Activated naive CD8-positive, alpha-beta T cell treated with anti-CD3 and anti-CD28 coated beads, Interleukin-2, amount 50 U/mL, for 16 hours (primary cell): Measurements from ENCODE around the gene PHLDA2.

ENCODE experiments used
- DNase-seq: peaks from one replicate; pipeline ENCODE4 v3.0.0-alpha.2; 2020; ENCODE audit warnings: low read depth, low spot score

The PHLDA2 gene, protein sequence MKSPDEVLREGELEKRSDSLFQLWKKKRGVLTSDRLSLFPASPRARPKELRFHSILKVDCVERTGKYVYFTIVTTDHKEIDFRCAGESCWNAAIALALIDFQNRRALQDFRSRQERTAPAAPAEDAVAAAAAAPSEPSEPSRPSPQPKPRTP

DNA sequence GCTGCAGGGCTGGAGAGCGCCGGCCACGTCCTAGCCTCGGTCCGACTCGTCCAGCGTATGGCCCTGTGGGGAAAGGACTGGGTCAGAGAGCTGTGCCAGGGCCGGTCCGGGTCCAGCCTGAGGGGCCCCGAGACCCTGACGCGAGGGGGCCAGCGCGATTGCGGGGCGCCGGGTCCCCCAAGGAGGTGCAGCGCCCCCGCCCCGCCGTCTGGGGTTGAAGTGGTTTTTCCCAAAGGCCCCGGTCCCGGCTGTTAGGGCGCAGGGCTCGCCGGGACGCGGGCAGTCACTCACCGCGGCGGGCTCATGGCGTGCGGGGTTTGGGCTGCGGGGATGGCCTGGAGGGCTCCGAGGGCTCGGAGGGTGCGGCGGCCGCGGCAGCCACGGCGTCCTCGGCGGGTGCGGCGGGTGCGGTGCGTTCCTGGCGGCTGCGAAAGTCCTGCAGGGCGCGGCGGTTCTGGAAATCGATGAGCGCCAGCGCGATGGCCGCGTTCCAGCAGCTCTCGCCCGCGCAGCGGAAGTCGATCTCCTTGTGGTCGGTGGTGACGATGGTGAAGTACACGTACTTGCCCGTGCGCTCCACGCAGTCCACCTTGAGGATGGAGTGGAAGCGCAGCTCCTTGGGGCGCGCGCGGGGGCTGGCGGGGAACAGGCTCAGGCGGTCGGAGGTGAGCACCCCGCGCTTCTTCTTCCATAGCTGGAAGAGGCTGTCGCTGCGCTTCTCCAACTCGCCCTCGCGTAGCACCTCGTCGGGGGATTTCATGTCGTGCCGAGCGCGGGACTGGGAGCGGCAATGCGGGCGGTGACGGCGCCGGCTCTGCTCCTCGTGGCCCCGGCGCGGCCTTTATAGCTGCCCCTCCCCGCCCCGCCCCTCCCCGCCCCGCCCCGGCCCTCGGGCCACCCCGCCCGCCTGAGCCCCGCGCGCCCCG is at the start of gene PHLDA2:
TSS of gene PHLDA2 (minus strand) at position 816 of the 926 bp plus-strand sequence. CDS start at position 760, 56 bp downstream.
- DNase-seq, result no peak

DNA sequence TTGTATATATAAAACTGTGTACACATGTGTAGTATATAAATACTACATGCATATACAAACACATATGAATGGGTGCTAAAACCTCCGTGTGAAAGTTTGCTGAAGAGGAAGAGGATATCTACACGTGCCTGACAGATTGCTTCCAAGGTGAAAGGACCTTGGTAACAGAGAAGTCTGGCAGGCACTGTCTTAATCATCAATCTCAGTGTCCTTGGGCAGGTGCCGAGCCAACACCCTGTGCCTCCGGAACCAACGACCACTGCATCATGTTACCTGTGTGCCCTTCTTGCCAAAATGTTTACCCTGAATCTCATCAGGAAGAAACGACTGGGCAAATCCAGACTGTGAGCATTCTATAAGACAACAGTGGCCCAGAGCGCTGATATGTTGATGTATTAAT is 47.9 kb upstream of the PHLDA2 start:
- DNase-seq, result no peak

DNA sequence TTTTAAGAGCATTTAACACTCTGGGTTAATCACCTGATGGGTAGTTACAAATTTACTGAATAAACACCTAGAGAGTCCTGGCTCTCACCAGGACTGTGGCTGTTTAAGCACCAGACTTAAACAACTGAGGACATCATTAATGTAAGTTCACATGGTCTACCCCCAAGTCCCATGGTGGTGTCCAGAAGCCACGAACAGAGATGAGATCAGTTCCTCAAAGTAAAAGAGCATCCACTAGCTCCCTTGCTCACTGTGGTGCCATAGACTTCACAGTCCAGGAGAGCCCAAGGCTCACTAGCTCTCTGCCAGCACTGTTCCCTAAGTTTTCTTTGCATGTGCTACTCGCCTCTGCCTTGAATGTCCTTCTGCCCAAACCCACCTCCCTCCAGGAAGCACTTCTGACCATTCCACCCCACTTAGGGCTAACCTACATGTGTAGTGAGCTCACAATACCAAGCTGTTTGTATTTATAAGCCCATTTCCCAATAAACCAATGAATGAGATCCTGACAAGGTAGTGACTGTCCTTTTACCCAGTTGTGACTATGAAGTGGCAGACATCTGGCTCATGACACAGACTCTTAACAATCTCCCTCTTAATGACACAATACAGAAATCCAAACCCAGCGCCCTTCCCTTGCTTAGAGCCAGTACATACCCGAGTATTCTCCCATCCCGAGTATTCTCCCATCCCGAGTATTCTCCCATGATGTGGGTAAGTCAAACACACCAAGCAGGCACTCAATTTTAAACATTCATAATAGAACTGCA is 47.3 kb upstream of the PHLDA2 start:
- DNase-seq, result no peak

DNA sequence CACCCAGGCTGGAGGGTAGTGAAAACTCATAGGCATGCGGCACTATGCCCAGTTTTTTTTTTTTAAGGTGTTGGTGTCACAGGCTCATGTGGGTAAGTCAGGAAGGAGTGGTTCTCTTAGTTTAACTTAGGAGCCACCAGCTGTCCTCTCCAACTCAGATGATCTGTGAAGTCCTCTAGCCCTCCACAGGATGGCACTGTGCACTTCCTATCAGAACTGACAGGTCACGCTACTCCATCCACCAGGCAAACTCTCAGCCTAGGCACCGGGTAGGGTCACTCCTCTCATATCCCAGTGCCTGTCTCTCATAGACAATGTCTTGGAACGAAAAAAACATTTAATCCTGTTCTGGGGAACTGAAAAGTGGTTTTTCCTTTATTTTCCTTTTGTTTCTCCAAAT is 46.4 kb upstream of the PHLDA2 start:
- DNase-seq, result no peak

DNA sequence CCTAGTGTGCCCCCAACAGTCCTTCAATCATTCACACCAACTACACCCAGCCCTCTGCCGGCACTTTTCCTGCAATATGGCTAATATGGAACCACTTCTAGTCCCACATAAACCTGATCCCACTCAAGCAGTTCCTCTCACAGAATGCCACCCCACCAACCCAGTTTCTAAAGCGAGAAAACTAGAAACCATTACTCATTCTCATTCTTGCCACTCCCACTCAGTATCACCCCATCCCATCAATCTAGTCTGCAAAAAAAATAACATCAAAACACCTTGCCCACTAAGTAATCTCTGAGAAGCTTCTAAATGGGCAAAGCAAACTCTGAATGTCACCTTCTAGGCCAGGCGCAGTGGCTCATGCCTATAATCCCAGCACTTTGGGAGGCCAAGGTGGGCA is 45.1 kb upstream of the PHLDA2 start:
- DNase-seq, result no peak

DNA sequence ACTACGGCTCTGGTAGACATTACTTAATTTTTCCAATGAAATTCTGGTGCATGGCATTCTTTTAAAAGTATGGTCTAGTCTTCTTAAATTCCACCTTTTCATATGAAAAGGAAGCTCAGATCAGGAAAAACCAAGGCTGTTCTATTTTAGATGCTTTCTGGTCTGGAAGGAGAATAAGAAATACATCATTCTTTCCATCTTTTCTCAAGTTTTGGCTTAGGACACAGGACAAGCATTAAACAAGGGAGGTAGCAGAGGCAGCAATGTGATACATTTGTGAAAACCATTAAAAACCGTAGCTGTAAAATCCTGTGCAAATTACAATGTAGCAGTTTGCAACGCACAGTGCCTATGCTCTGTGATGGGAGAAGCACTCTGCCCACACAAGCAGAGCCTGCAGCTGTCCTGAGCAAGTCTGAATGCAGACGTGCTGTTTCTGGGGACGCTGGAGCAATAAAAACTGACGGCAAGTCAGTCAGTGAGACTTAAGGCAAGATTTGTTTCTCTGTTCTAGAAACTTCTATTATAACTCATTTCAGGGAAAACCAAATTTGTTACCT is 39.2 kb upstream of the PHLDA2 start:
- DNase-seq, result no peak

DNA sequence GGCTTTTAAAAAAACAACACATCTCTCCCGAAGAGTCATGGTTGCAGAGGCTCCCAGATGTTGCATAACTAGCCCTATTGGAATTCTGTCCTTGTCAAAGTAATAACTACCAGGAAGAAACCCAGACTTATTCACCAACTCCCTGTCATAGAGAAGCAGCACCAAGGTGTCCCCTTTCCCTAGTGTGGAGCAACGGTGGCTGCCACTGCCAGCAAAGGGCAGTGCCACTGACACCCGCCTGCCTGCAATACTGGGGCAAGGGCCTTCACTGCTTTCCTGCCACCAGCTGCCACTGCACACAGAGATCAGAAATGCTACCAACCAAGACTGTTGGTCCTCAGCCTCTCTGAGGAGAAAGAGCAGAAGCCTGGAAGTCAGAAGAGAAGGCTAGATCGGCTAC is 35.6 kb upstream of the PHLDA2 start:
- DNase-seq, result no peak

DNA sequence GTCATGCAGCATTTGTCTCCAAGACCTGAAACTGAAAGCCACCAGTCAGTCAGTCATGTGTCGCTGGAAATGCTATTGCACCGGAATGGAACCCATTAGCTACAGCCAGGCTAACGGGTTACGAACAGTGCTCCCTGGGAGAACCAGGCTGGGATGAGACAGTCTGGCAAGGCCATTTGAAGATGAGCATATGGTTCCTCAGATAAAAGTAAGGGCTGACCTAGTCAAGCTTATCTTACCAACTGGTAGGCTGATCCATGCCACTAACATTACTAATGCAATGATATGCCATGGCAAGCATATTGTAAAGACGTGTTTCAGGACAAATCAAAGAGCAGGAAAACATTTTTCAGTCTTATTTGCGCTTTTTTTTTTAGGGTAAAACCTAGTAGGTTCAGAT is 34.5 kb upstream of the PHLDA2 start:
- DNase-seq, result no peak

DNA sequence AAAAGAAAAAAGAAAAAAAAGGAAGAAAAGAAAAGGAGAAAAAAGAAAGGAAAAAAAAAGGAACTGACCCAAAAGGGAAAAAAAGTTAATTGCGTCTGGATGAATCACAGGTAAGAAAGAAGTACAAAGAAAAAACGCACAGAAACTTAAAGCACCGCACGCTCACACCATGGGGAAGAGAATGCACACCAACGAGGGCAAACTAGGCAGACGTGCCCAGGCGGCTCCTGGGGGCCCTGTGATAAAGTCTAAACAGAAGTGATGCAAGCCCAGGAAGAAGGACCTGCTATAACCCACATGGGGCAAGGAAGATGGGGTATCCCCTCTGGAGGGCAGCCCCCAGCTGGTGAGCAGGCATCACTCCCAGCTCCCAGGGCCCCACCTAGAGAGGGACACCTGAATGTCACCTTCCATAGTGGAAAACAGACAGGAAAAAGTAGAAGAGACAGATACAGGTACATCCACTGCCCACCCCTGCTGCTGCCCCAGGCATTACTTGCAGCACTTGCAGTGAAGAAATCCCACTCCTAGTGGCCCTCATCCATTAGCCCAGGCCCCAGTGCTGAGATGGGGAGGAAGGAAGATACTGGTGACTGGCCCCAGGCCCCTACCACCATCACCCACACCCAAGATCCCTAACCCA is 34.0 kb upstream of the PHLDA2 start:
- DNase-seq, result no peak

DNA sequence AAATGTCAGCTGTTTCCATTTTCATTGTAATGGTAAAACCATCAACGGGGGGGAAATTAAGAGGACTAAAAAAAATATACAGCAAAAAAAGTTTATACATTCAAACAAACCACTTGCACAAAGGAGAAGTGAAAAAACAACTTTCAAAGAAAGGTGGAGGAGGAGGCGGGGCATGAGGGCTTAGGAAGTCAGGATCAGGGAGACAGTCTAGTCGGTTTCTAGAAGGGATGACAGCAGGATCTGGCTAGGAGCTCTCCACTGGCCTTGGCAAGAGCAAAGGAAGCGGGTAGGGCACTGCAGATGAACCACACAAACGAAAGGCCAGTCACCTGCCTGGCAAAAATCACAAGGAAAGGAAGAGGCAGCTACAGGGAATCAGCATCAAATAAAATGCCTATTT is 31.9 kb upstream of the PHLDA2 start:
- no peak for DNase-seq

DNA sequence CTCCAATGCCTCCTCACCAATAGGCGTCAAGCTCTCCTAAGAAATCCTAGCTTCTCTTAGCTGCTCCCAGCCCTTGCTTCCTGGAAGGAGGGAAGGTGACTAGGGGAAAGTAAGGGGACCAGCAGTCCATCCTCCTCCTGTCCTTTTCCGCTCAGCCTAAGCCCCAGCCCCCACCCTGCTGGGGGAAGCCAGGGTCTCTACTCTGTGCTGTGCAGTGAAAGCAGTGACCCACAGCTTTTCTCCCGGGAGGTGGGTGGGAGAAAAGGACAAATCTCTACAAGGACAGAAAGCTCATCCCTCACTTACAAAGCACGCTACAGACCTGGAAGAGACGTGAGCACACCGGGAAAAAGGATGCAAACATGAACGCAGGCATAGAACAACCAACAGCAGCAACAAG is 30.9 kb upstream of the PHLDA2 start:
- DNase-seq, result no peak

DNA sequence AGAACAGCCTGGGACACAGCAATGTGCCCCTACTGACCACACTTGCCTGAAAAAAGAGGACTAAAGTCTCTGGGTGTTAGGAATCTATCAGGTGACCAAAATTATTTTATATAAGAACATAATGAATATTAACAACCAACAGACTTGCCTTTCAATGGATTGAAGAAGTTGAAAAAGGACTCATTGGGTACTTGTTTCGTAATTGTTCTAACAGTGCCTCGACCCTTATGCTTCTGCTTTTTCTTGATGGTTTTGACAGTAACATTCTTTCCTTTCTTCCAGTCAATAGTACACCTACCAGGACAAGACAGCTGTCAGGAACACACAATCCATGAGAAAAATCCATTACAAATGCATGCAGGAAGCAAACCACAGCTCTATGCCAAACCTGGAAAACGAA is 29.0 kb upstream of the PHLDA2 start:
- no peak for DNase-seq

DNA sequence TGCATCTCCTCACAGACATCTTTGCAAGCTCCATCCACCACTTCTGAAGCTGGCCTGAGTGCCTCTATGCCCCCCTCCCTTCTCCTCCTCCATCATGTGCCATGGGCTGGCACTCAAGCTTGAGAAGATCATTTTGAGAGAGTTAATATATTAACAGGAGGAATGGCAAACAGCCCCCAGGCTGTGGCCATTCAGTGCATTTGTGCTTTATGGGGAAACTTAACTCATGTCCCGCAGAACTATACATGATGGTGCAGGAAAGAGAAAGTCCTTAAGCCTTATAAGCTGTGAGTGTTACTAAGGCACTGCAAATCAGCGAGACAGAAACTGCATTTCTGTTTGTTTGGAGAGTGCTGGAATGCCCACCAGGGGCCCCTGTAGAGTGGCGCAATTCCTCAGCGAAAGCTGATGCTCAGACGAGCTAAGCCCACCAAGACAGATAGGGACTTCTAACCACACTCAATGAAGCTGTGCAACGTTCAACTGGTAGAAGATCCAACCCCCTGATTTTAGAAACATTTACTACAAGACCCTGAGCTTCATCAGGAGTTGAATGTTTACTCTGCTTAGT is 26.8 kb upstream of the PHLDA2 start:
- DNase-seq, result no peak

DNA sequence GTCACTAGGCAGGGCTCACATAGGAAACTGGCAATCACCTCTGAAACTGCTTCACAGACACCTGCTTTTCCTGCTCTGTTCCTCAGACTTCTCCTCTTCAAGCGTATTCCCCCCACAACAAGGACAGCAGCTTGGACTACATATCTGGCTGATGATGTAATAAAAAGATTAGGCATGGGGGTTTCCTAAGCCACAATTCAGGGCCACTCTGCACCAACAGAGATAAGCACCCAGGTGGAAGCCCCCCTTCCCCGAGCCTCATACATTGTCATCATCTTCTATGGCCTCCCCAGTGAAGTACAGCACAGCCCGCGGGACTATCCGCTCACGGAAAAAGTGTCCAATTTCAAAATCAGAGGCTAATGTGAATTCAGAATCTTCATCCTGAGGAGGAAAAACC is 25.0 kb upstream of the PHLDA2 start:
- no peak for DNase-seq

DNA sequence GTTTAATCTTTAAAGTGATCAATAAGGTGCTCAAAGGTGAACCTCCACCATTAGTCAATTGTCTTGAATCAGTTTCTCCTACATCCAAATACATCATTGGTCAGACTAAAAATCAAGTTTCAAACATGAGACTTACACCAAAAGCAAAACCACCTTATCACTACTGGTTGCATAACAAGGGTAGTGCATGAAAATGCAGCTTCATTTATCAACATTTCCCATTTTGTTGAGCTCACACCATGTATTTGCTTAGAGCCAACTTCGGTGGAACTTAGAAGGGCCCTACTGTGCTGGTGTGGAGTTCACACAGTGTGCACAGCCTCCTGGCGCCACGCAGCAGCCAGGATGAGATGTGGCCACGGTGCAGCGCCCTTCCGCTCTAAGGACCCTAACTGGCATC is 23.1 kb upstream of the PHLDA2 start:
- DNase-seq, result no peak

DNA sequence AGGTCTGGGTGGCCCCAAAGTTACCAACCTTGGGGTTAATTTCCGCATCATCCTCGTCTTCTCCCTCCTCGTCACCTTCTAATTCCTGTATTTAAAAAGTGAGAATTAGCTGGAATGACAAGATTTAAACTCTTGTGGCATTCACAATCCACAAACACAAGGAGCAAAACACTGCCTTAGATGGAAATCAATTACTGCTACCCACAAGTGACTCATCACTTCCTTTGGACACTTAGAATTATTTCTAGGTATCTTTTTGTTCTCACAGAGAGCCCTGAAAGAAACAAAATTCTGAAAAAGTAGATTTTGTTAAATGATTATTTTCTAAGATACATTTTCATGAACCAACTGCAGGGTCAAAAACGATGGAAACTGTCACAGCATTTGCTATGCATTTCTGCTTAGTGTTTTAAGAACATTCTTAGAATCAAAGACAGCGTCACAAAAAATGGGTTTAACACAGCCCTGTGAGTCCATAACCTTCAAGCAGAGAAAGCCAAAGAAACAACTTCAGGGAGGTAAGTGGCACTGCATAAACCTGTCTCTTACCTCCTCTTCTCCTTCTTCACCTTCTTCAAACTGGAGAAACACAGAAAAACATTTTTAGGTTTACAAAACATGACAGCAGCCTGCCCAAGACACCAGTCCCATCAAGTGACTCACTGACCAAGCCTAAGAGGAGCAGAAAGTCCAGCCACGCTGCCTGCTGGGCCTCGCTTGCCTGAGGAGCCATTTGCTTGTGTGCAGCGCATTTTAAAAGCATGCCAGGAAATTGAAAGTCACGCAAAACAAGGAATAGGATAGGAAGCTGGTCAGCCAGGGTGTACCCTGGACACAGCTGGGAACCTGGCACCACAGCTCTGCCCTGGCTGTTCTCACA is 22.3 kb upstream of the PHLDA2 start:
- no peak for DNase-seq

DNA sequence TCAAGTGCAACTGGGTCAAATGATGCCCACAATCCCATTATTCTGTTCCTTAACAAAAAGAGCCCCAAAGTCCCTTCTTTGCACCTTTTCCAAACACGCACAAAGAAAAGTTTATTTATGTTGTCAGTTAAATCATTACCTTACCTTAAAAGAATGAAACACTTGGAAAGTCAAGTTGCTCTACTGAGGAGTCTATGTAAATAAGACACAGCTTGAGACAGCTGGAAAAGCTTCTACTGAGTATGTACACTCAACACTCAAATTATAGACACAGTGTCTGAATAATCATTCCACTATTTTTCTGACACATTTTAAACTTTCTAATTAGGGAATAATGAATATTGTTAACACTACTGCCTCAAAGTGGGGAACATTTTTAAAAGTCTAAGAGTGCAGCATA is 21.6 kb upstream of the PHLDA2 start:
- DNase-seq, result no peak

DNA sequence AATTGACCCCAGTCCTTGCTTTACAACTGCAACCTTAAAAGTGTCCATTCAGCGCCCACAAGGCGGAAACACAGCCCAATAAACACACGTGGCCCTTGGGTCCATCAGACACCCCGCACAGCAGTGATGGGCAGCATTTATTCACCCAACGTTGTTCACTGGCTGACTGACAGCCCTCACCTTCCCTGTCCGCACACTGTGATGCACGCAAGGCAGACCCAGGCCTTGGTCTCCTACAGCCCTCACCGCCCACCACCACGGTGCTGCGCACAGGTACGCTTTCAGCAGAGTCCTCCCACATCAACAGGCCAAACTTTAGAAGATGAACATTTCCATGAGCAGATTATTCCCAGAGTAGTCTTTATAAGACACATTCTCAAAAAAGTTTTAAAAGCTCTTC is 20.7 kb upstream of the PHLDA2 start:
- DNase-seq, result no peak

DNA sequence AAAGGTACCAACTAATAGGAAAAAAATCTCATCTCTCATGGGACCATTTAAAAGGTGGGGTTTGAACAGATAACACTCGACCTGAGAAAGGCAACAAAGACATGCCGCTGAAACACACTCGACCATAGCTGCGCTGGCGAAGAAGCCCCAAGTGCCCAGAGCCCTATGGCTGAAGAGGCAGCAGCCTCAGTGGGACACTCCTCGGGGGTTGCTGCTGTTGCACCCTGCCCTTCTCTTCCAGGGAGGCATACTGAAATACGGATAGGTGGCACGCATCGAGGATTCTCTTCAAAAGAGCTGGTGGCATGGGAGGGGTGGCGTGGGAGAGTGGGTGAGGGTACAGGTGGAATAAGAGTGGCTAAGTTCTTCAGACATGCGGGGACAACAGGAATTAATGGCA is 18.5 kb upstream of the PHLDA2 start:
- DNase-seq, result no peak

DNA sequence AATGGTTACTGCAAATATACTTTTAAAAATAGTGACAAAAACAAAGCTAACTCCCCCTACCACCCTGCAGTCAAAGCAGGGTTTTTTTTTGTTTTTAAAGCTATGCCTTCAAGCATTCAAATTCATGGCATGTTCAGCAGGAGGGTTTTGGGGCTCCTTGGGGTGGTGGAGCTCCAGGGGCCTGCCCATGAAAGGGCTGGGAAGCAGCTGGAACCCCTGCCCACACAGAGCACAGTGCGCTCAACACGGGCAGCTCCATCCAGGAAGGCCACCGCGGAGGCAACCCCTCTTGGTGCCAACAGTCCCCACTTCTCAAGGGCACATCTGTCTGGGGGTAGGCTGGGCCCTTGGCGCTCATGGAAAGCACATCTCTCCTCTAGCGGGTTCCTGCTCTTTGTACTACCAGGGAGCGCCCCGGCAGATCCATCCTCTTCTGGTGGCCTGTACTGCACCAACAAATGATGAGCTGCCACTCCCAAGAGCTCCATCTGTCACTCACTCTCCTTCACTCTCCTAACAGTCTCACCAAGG is 16.6 kb upstream of the PHLDA2 start:
- no peak for DNase-seq
